Duodenal mucosa (tissue), 2 donors: Measurements from ENCODE around the gene DARS1.

Experiments
- H3K27ac ChIP-seq: one replicate; pipeline ENCODE4 v1.7.0; 2013; ENCODE audit warnings: low read depth, low read length
- H3K27me3 ChIP-seq, 2 donors: one replicate each; pipeline ENCODE4 v1.7.0; 2013; ENCODE audit warnings: low read length in 2 of 2, control low read depth in 1 of 2; ENCODE audit not compliant: insufficient read depth in 2 of 2, control insufficient read depth in 1 of 2
- H3K36me3 ChIP-seq, 2 donors: one replicate each; pipeline ENCODE4 v1.7.0; 2013; ENCODE audit warnings: low read length in 2 of 2, control low read depth in 1 of 2; ENCODE audit not compliant: insufficient read depth in 2 of 2, control insufficient read depth in 1 of 2
- H3K4me1 ChIP-seq, 2 donors: one replicate each; pipeline ENCODE4 v1.7.0; 2013; ENCODE audit warnings: low read length in 2 of 2, control low read depth in 1 of 2; ENCODE audit not compliant: insufficient read depth in 2 of 2, control insufficient read depth in 1 of 2
- H3K4me3 ChIP-seq, 2 donors: one replicate each; pipeline ENCODE4 v1.7.0; 2013; ENCODE audit warnings: low read length in 2 of 2, low read depth in 1 of 2
- H3K9ac ChIP-seq, 2 donors: one replicate each; pipeline ENCODE4 v1.7.0; 2013; ENCODE audit warnings: low read length in 2 of 2, low read depth in 1 of 2
- H3K9me3 ChIP-seq, 2 donors: one replicate each; pipeline ENCODE4 v1.7.0; 2013; ENCODE audit warnings: low read length in 2 of 2, control low read depth in 1 of 2; ENCODE audit not compliant: control insufficient read depth in 1 of 2

Gene DARS1

GRCh38 chr2:135949451-135950234 lies 35.8 kb downstream of the DARS1 start:
- H3K9me3 ChIP-seq, result no peaks in the 10 kb centered on the region
- H3K27me3 ChIP-seq, result no peaks in the 10 kb centered on the region
- H3K27ac ChIP-seq, result no peak overlapping the region
- H3K4me1 ChIP-seq, result peaks cover 0 to 9% of the 10 kb centered on the region in 2 donors
- H3K36me3 ChIP-seq, result no peaks in the 10 kb centered on the region
- no peak overlapping the region for H3K4me3 ChIP-seq
- no peak overlapping the region for H3K9ac ChIP-seq

GRCh38 chr2:135948642-135949355 lies 36.6 kb downstream of the DARS1 start:
- no peak overlapping the region for H3K4me3 ChIP-seq
- no peaks in the 10 kb centered on the region for H3K36me3 ChIP-seq
- H3K27me3 ChIP-seq, result no peaks in the 10 kb centered on the region
- peaks cover 0 to 9% of the 10 kb centered on the region in 2 donors for H3K4me1 ChIP-seq
- no peaks in the 10 kb centered on the region for H3K9me3 ChIP-seq
- no peak overlapping the region for H3K27ac ChIP-seq
- H3K9ac ChIP-seq, result no peak overlapping the region

- H3K27ac ChIP-seq, result no peak overlapping the region
- H3K36me3 ChIP-seq, result no peaks in the 10 kb centered on the region
- no peaks in the 10 kb centered on the region for H3K9me3 ChIP-seq
- peaks cover 0 to 9% of the 10 kb centered on the region in 2 donors for H3K4me1 ChIP-seq
- no peak overlapping the region for H3K9ac ChIP-seq
- no peaks in the 10 kb centered on the region for H3K27me3 ChIP-seq
- no peak overlapping the region for H3K4me3 ChIP-seq
Measured at GRCh38 chr2:135948141-135948540, 37.3 kb downstream of the DARS1 start.

GRCh38 chr2:135947483-135947882 lies 37.9 kb downstream of the DARS1 start:
- H3K4me1 ChIP-seq, result peaks cover 0 to 9% of the 10 kb centered on the region in 2 donors
- peaks cover 6% of the 10 kb centered on the region in 2 donors for H3K36me3 ChIP-seq
- H3K4me3 ChIP-seq, result no peak overlapping the region
- no peak overlapping the region for H3K9ac ChIP-seq
- no peaks in the 10 kb centered on the region for H3K9me3 ChIP-seq
- H3K27ac ChIP-seq, result no peak overlapping the region
- no peaks in the 10 kb centered on the region for H3K27me3 ChIP-seq

GRCh38 chr2:135945526-135945925 lies 39.9 kb downstream of the DARS1 start:
- H3K4me3 ChIP-seq, result no peak overlapping the region
- H3K27ac ChIP-seq, result no peak overlapping the region
- H3K36me3 ChIP-seq, result peaks cover 7 to 11% of the 10 kb centered on the region in 2 donors
- H3K27me3 ChIP-seq, result no peaks in the 10 kb centered on the region
- H3K4me1 ChIP-seq, result peaks cover 0 to 9% of the 10 kb centered on the region in 2 donors
- no peak overlapping the region for H3K9ac ChIP-seq
- H3K9me3 ChIP-seq, result no peaks in the 10 kb centered on the region

- Histone ChIP-seq H3K36me3 (peaks cover 7 to 11% of the 10 kb centered on the region in 2 donors), H3K9me3 (no peaks in the 10 kb centered on the region), H3K4me1 (peaks cover 0 to 4% of the 10 kb centered on the region in 2 donors), H3K9ac (no peak overlapping the region), H3K27ac (no peak overlapping the region), H3K4me3 (no peak overlapping the region), H3K27me3 (no peaks in the 10 kb centered on the region)
Measured at GRCh38 chr2:135944625-135945024, 40.8 kb downstream of the DARS1 start.

GRCh38 chr2:135942936-135943688 lies 42.3 kb downstream of the DARS1 start:
- H3K4me3 ChIP-seq, result no peak overlapping the region
- no peaks in the 10 kb centered on the region for H3K9me3 ChIP-seq
- H3K9ac ChIP-seq, result no peak overlapping the region
- no peaks in the 10 kb centered on the region for H3K27me3 ChIP-seq
- peaks cover 7 to 11% of the 10 kb centered on the region in 2 donors for H3K36me3 ChIP-seq
- no peak overlapping the region for H3K27ac ChIP-seq
- H3K4me1 ChIP-seq, result no peaks in the 10 kb centered on the region

GRCh38 chr2:135936524-135936923 lies 48.9 kb downstream of the DARS1 start:
- Histone ChIP-seq H3K4me1 (no peaks in the 10 kb centered on the region), H3K36me3 (peaks cover 7 to 16% of the 10 kb centered on the region in 2 donors), H3K9ac (no peak overlapping the region), H3K4me3 (no peak overlapping the region), H3K27ac (no peak overlapping the region), H3K27me3 (no peaks in the 10 kb centered on the region), H3K9me3 (no peaks in the 10 kb centered on the region)

- Histone ChIP-seq H3K9ac (no peak overlapping the region), H3K27me3 (no peaks in the 10 kb centered on the region), H3K4me1 (no peaks in the 10 kb centered on the region), H3K9me3 (no peaks in the 10 kb centered on the region), H3K36me3 (peaks cover 8 to 21% of the 10 kb centered on the region in 2 donors), H3K4me3 (no peak overlapping the region), H3K27ac (no peak overlapping the region)
Measured at GRCh38 chr2:135935914-135936313, 49.5 kb downstream of the DARS1 start.
